Activated CD8-positive, alpha-beta memory T cell treated with anti-CD3 and anti-CD28 coated beads, Interleukin-2, amount 50 U/mL, for 1 hour (primary cell): ENCODE results near the gene RAD23B.

Experiments used
- DNase-seq: peaks from one replicate; pipeline ENCODE4 v3.0.0-alpha.2; 2020; ENCODE audit errors: extremely low read depth

The RAD23B gene

DNA sequence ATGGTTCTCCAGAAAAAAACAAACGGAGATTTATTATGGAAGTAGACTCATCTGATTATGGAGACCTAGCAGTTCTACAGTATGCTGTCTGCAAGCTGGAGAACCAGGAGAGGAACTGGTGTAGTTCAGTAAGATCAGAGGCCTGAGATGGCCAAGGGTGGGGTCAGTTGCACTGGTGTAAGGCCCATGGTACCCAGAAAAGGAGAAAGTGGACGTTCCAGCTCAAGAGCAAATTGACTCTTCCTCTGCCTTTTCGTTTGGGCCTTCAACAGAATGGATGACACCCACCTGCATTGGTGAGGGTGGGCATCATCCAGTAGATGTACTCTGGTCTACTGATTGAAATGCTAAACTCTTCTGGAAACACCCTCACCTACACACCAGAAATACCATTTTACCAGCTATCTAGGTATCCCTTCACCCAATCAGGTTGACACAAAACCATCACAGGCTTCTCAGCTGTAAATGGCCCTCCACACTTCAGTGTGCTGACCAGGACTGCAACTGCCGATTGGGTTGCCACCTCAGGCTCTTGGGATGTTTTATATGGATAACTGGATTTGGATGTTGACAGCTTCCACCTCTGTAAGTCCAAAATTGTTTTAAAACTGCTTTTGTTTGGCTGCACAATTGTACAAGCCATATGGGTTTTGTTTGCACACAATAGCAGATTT, 51.2 kb downstream of the RAD23B start:
- DNase-seq: no peak

DNA sequence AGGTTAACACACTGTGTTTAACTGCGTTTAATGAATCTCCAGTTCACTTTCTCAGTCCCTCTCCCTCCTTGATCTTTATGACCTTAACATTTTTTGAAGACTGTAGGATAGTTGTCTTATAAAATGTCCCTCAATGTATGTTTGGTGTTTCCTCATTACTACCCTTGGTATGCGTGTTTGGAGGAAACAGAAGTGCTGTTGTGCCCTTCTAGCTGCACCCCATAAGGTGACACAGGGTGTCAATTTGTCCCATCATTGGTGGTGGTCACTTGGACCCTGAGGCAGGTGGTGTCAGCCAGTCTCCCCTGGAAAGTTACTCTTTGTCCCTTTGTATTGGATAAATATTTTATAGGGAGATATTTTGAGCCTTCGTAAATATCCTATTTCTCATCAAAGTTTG, 52.3 kb downstream of the RAD23B start:
- DNase-seq: no peak

DNA sequence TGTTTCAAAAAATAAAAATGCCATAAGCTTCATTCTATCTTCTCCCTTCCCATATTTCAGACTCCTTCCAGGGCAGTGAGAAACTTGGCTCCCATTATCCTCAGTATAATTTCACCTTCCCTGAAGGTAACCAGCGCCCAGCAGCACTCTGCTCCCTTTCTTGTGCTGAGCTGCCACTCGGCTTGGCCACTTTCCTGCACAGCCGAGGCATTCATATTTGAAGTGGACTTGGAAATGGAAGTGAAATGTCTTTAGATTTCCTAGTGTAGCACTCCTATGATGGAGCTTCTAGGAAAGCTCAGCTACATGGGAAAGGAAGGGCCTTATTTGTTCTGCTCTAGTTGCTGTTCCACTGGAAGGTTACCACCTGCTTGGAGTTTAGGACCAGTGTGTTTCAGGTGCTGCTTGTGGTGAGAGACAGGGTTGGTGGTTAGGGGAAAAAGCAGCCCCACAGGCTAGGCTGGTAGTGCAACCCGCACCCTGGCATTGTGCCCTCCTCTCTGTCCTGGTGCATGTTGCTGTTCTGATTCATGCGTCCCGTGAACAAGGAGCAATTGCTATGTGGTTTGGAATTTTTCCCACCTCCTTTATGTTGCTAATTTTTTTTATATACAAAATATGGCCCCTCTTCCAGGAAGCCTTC, 53.8 kb downstream of the RAD23B start:
- no peak for DNase-seq

DNA sequence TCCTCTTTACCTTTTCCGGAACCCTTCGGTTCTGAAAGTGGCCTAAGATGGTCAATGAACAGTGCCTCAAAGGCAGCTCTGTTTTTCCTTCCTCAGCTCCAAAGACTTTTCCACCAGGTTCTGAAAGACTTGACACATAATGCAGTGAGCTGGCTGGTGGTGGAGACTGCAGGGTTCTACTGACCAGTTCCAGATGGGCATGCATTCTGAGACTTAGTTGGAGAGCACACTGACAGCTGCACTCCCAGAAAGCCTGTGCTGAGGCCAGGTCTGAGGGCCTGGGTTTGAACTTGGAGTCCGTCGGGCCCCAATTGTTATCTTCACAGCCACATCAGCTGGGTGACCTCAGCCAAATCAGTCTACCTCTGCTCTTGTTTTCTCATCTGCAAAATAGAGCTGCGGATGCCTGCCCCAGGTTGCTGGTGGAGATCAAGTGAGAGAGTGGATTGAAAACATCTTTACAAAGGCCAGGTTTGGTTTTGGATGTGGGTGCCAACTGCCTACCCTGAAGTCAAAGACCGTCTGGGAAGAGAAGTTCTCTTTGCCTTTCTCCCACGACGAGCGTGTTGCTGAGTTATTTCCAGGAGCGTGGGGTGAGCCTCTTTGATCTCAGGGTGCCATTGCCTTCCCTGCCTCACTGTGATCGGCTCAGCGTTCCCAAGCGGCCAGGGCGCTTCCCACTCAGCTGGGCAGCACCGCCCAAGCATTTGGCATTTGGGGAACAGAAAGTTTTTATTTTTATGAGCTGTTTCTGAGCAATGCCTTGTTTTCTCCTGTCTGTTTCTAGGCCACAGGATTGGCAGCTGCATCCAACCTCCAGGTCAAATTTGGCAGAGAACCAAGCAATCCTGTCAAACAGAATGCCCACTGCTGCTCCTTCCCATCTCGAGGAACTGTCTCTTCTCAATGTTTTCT, 54.9 kb downstream of the RAD23B start:
- no peak for DNase-seq

DNA sequence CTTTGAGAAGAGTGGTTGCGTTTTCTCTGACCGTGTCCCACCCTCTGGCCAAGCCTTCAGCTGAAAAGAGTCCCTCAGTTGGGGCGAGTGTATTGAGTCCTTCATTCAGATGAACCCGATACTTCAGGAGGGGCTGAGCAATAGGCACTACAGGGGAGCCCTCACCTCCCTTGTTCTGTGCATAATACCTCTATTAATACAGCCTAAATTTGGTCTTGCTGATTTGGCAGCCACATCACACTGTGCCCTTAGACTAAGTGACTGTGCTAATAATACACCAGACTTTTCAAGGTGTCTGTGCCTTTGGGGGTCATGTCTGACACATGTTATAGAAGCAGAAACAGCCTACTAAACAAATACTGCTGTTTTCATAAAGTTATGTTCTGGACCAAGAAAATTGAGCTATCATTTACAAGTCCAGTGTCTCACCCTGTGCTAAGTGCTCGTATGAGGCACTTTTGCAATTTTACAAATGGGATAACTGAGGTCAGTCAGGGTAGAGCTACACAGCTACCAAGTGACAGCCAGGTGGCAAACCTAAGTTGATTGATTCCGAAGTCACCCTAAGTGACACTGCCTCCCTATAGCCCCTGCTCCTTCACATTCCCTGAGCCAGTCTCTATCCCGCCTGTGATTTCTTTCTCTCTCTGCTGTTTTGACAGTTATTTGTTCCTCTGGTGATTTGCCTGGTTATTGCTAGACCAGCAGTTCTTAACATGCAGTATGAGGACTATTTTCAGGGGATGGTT, 56.0 kb downstream of the RAD23B start:
- no peak for DNase-seq

DNA sequence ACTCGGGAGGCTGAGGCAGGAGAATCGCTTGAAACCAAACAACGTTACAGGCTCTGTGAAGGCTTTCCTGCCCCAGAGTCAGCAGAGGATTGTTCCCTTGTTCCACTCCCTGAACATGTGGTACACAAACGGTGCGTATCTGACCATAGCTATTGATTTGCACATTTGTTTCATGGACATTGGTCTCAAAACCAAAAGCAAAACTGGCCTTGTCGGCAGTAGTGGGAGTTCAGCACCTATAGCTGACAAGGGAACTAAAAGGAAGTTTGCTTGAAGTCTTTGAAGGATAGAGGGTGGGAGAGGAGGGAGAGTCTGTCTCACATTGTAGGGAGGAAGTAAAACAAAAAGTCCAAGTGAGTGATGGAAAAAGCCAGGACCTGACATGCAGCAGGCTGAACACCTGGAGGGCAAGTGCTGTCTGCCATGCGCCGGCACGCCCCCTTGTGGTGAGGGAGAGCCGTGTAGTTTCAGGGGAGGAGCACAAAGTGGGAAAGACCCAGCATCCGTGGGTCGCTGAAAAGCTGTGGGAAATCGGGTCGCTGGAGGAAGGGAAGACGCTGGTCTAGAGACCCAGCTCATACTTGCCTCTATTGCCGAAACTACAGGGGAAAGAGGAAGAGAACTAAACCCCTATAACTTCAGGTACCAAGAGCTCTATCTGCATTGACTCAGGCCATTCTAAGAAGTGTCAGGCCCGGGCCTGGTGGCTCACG, 58.0 kb downstream of the RAD23B start:
- peak; percentile 63 for DNase-seq

DNA sequence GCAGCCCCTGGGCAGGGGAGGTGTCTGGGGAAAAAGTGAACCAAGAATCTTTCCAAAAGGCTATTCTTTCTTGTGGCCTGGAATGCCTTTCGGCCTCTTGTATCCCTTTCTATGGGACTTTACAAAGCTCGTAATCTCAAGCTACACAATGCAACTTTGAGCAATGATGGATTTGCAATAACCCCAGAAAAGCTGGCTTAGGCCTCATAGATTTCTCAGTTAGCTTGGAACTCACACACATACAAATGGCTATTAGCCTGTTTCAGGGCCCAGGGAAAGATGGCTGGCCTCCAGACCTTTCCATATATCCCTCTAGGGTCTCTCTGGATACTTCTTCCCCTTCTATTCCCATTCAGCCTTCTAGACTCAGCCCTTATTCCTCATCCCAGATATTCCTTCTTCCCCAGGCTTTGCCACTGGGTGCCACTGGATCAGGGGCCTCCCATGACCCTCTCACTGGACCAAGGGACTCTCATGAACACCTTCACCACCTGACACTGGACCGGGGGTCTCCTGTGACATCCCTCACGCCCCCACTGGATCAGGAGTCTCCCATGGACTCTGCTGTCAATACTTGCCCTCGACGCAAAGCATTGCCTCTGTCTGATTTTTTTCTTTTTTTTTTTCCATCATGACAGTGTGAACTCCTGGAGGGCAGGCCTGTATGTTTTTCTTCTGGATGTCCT, 59.5 kb downstream of the RAD23B start:
- no peak for DNase-seq

DNA sequence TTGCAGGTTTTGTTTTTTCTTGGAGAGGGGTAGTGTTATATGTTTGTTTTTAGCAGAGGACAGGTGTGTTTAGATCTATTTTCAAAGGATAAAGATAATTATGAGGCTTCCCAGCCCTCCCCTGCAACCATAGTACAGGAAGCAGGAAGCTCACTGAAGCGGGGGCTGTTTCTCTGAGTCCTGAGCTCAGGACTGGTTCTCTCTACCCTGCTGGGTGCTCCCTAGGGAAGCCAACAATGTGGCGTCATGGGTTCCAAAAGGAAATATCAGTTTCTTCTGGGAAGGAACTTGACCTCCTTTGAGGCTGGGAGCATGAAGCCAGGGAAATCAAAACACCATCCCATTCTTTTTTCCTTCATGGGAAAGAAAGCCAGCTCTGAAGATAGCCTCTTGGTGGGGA, 62.2 kb downstream of the RAD23B start:
- no peak for DNase-seq

DNA sequence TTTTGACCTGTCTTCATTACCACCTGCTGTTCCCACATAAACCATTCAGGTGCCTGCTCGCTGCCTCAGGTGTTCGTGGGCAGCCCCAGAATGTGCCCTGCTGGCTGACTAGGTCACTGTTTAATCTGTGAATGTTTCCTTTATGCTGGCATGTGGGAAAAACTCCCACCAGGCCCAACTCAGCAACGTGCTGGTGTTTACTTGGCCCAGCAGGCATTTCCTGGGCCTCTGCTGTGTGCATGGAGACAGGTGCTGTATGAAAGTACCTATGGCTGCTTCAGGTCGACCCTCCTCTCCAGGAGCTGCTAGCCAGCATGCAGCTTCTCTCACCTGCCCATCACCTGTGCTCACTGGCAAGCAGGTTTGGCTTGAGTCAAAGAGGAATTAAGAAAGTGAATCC, 65.8 kb downstream of the RAD23B start:
- no peak for DNase-seq

DNA sequence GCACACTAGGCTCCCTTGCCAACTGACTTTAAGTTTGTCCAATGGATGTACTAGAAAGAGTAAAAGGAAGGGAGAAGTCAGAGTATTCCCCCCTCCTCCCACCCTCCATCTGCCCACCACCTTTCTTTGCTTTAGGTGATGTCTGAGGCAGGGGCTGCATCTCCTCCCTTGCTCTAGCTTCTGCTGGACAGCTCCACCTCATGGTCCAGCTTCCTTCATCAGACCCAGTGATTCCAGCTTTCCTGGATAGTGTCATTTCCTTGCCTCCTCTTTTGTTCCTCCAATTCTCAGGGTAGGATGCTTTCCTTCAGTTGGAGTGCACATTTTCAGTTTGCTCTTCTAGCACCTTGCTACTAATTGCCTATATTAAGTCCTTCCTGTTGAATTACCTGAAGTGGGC, 67.4 kb downstream of the RAD23B start:
- no peak for DNase-seq

DNA sequence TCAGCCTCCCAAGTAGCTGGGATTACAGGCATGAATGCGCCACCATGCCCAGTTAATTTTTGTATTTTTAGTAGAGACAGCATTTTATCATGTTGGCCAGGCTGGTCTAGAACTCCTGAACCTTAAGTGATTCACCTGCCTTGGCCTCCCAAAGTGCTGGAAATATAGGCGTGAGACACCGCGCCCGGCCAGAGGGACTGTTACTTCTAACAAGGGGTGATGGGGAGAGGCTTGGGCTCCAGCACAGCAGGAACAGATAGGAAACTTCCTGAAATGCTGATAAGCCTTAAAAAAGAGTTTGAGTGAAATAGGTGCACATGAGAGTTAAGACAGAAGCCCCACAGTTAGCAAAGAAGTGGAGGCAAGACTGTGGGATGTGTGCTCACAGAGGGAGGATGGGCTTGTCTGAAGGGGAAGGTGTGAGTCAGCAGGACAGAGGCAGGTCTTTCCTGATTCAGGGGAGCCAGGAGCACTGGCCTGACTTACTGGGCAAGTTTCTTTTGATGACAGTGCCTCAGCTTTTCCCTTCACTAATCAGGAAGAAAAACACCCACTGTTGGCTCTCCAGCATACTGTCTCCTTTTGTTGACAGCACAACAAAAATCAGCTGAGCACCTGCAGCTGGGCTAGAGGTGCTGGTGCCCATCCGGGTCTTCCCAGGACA, 68.4 kb downstream of the RAD23B start:
- DNase-seq: no peak

DNA sequence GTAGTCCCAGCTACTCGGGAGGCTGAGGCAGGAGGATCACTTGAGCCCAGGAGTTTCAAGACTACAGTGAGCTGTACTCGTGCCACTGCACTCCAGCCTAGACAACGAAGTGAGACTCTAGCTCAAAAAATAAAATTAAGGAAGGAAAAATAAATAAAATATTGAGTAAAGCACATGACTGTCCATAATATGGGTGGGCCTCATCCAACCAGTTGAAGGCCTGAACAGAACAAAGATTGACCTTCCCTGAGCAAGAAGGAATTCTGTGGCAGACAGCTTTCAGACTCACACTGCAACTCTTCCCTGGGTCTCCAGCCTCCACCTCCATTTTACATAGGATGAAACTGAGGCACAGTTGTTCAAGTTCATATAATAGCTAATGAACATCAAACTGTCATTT, 72.3 kb downstream of the RAD23B start:
- no peak for DNase-seq

DNA sequence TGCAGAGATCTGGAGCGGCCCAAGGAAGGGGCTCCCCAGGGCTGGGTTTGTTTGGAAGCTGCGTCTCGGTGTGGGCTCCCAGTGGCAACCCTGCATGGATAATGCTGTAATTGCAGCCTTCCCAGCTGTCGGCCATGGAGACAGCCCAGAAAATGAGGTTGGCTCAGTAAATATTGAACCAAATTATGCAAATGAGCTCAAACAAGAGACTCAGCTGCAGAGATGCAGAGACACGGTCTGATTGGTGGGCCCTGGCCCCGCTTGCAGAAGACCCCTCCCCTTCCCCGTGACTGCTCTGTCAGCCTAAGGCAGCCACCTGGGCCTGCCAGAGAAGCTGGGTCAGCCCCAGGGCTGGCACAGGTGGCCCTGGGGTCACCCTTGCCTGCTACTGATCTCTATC, 75.9 kb downstream of the RAD23B start:
- no peak for DNase-seq

DNA sequence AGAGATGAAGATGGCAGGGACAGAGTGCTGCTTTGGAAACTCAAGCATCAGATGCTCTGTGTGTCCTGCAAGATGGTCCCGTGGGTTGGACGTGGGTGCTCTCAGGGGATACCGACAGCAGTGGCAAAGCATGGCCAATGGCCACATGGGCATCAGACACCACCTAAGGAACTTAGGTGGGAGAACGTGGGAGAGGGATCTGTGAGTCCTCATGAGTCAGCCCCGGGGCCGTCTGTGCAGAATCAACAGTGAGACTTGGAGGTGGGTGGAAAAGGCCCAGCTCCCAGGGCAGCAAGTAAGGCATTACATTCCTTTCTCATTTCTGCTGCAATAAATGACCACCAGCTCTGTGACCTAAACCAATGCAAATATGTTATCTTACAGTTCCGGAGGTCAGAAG, 77.0 kb downstream of the RAD23B start:
- DNase-seq: no peak

DNA sequence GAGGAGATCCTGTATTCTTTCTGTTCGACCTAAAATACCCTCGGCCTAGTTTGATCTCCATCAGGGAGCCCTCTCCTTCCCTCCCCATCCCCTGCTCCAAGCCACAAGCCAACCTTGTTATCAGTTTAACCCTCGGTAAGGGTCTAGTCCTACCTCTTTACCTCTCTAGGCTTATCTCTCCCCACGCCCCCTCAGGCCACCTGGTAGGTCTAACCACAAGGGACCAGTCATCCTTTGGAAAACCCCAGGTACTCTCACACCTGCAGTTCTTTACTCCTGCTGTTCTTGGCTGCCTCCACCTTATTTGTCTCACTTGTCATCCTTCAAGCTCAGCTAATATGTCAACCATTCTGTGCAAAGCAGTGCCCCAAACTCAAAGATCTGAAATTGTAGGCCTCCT, 78.7 kb downstream of the RAD23B start:
- no peak for DNase-seq

DNA sequence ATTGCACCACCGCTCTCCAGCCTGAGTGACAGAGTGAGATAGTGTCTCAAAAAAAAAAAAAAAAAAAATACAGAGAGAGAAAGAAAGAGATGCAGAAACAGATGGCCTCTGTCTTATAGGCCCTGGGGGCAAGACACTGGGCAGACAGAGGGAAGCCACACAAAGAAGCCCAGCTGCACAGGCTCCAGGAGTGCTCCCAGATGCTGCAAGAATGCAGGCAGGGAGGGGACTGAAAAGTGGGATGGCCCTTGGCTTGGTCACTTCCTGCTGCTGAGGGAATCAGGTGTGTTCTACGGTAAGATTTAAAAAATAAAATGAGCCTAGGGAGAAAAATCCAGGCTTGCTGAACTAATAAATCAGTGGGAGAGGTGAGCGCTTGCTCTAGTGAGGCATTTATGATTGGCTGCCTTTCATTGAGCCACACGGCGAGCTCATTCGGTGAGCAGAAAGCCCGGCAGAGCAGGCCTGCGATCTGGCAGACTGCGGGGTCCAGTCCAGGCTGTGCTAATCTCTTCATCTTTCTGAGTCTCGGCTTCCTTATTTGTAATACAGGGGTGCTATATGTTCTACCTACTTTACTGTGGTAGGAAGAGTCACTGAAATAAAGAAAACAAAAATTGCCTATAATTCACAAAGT, 80.6 kb downstream of the RAD23B start:
- no peak for DNase-seq

DNA sequence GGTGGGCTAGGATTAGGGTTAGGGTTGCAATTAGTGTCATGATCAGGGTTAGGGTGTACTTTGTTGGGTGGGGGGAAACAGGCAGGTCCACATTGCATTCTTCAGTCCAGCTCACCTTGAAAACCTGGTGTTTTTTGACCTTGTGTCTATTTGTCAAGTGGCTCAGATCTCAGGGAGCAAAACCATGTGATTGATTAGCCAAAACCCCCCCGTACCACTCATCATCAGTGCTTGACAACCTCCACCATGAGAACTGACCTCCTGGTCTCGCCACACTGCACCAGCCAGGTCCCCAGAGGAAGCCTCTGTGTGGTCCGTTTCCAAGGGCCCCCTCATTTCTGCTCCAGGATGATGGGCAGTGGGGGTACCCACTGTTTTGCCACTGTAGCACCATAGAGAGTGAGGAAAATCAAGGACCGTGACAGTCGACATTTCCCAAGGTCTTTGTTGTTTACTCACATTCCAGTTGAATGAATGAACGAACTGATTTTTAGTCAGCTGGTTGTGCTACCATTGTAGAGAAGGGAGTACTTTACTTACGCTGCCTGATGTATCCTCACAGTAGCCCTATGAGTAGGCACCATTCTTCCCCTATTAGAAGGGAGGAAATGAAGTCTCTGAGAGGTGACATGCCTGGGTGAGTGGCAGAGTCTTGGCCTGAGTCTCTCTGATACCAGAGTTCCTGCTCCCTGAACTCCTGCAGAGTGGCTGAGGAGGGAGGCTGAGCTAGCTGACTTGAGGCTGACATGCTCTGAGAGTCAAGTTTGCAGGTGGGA, 84.8 kb downstream of the RAD23B start:
- DNase-seq: no peak

DNA sequence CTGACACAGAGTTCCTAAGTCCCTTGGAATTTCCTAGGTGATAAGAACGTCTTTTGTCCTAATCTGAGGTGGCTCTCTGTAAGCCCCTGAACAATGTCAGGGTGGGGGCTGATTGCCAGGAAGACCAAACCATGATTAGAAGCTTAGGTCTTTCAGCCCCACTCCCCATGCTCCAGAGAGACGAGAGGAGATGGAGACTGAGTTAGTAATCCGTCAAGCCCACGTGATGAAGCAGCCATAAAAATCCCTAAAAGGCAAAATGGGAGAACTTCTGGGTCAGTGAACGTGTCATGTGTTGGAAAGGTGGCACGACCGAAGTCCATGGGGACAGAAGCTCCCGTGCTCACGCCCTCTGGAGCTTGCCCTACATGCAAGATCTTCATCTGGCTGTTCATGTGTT, 85.6 kb downstream of the RAD23B start:
- no peak for DNase-seq

DNA sequence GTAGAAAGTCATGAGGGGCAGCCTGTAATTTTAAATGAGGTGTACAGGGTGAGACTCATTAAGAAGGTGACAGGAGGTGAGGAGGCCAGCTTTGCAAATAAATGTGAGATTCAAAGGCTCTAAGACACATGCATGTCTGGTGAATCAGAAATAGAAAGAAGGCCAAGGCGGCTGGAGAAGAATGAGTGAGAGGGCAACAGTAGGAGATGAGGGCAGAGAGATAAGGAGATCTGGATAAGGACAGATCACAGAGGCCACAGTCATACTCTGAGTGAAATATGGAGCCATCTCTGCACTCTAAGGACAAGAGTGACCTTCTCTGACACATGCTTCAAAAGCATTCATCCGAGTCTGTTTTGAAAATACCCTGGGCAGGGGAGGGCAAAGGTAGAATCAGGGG, 90.7 kb downstream of the RAD23B start:
- DNase-seq: no peak
